Osteoblast (primary cell): ENCODE data around the gene CHCHD2. TPM values are rescaled to one million over a fixed set of nuclear protein-coding genes. Genes with fewer than 3 reads are reported as not detected.
A peak's percentile ranks its signal among the peaks of the same experiment; 100 is the strongest.
"Not testable (repeated sequence)": the region's sequence is repeated elsewhere in the genome, so short reads cannot be mapped to it uniquely, and the experiment has no call there.

ENCODE experiments used
- DNase-seq: peaks from one replicate; pipeline ENCODE4 v3.0.0; 2011; ENCODE audit warnings: low spot score, mixed read lengths; ENCODE audit not compliant: insufficient read length; ENCODE audit errors: missing footprints
- H2AFZ ChIP-seq: 2 replicates; pipeline ENCODE4 v1.6.0; 2011; ENCODE audit warnings: mild to moderate bottlenecking, low read length
- H3K27ac ChIP-seq: 2 replicates; pipeline ENCODE4 v1.5.1; 2011; ENCODE audit warnings: mild to moderate bottlenecking, low read depth, low read length, moderate library complexity
- H3K27me3 ChIP-seq: 2 replicates; pipeline ENCODE4 v1.6.0; 2012; ENCODE audit warnings: mild to moderate bottlenecking, control low read depth, inconsistent platforms, low read length, moderate library complexity; ENCODE audit not compliant: insufficient read depth
- H3K36me3 ChIP-seq: 2 replicates; pipeline ENCODE4 v1.5.1; 2011; ENCODE audit warnings: mild to moderate bottlenecking, low read length, control low read depth, moderate library complexity; ENCODE audit not compliant: insufficient read depth
- H3K4me1 ChIP-seq: 2 replicates; pipeline ENCODE4 v1.5.1; 2011; ENCODE audit warnings: mild to moderate bottlenecking, low read length, control low read depth, moderate library complexity; ENCODE audit not compliant: insufficient read depth
- H3K4me2 ChIP-seq: 2 replicates; pipeline ENCODE4 v1.6.0; 2011; ENCODE audit warnings: mild to moderate bottlenecking, low read length; ENCODE audit not compliant: insufficient read depth
- H3K4me3 ChIP-seq: fragments of 200-600 bp; sonication (generic); 3 replicates; pipeline ENCODE4 v1.5.1; 2012; ENCODE audit warnings: mild to moderate bottlenecking, low read length, inconsistent platforms; ENCODE audit not compliant: insufficient read depth
- H3K79me2 ChIP-seq: 2 replicates; pipeline ENCODE4 v1.6.0; 2012; ENCODE audit warnings: mild to moderate bottlenecking, low read length, control low read depth, inconsistent platforms; ENCODE audit not compliant: insufficient read depth
- H3K9me3 ChIP-seq: 2 replicates; pipeline ENCODE4 v1.5.1; 2011; ENCODE audit warnings: low read depth, low read length, control low read depth
- H4K20me1 ChIP-seq: 2 replicates; pipeline ENCODE4 v1.6.0; 2012; ENCODE audit warnings: mild to moderate bottlenecking, low read length, control low read depth; ENCODE audit not compliant: insufficient read depth
- CTCF ChIP-seq: IDR thresholded peaks from 2 replicates; pipeline ENCODE4 v1.5.1; 2011; ENCODE audit warnings: mild to moderate bottlenecking, low read depth, low read length, moderate library complexity; ENCODE audit errors: extremely low read depth
- total RNA-seq: library from RNA; depleted of rRNA; stranded (reverse); fragments of >200 nt; gene quantifications from 2 replicates; pipeline ENCODE4 v1.2.3, GENCODE V29; 2012

Gene CHCHD2, protein sequence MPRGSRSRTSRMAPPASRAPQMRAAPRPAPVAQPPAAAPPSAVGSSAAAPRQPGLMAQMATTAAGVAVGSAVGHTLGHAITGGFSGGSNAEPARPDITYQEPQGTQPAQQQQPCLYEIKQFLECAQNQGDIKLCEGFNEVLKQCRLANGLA
- total RNA-seq, result 183 and 202 TPM in 2 replicates

- Histone ChIP-seq H3K4me3 (peak within 1 kb of the TSS; percentile 100), H3K9me3 (no peaks in the 10 kb centered on the region), H3K27ac (peak within 1 kb of the TSS; percentile 100), H3K27me3 (no peaks in the 10 kb centered on the region), H4K20me1 (peaks cover 16% of the 10 kb centered on the region), H3K79me2 (peaks cover 33% of the 10 kb centered on the region), H2AFZ (peak within 1 kb of the TSS; percentile 88), H3K4me1 (peaks cover 8% of the 10 kb centered on the region), H3K36me3 (peaks cover 30% of the 10 kb centered on the region), H3K4me2 (peak within 1 kb of the TSS; percentile 93)
- TF ChIP-seq CTCF, result no peak
- peak; percentile 97 for DNase-seq
These were observed at the start of gene CHCHD2 for GRCh38 chr7:56106108-56107073. Gene CHCHD2 (minus strand): TSS chr7:56106476. CDS start chr7:56106413, 63 bp downstream.

- not testable (repeated sequence) for H3K27me3 ChIP-seq, DNase-seq, H3K27ac ChIP-seq, H3K36me3 ChIP-seq, H3K4me2 ChIP-seq, H3K9me3 ChIP-seq, H2AFZ ChIP-seq, H4K20me1 ChIP-seq, H3K4me1 ChIP-seq, H3K4me3 ChIP-seq, H3K79me2 ChIP-seq
These were observed 24.8 kb upstream of the CHCHD2 start for GRCh38 chr7:56131062-56131461.

GRCh38 chr7:56127241-56127975 is 21.1 kb upstream of the CHCHD2 start:
- TF ChIP-seq CTCF, result no peak
- H3K36me3 ChIP-seq, result no peaks in the 10 kb centered on the region

GRCh38 chr7:56125831-56126230 is 19.6 kb upstream of the CHCHD2 start:
- Histone ChIP-seq H4K20me1 (no peaks in the 10 kb centered on the region), H3K4me3 (no peak overlapping the region), H3K27me3 (no peaks in the 10 kb centered on the region), H3K4me1 (no peaks in the 10 kb centered on the region), H2AFZ (no peak overlapping the region), H3K27ac (no peak overlapping the region), H3K9me3 (no peaks in the 10 kb centered on the region), H3K36me3 (no peaks in the 10 kb centered on the region), H3K4me2 (no peak overlapping the region), H3K79me2 (no peaks in the 10 kb centered on the region)
- DNase-seq, result no peak
- no peak for TF ChIP-seq CTCF

More at GRCh38 chr7:56127241-56127975, 21.1 kb upstream of the CHCHD2 start:
- Histone ChIP-seq H3K4me2 (no peak overlapping the region), H2AFZ (no peak overlapping the region), H3K4me1 (no peaks in the 10 kb centered on the region), H3K4me3 (no peak overlapping the region), H3K79me2 (no peaks in the 10 kb centered on the region), H3K9me3 (no peaks in the 10 kb centered on the region), H3K27me3 (no peaks in the 10 kb centered on the region), H3K27ac (no peak overlapping the region), H4K20me1 (no peaks in the 10 kb centered on the region)
- DNase-seq, result no peak
